Natural killer cell treated with Interleukin-12 subunit alpha and Interleukin-12 subunit beta and Interleukin-15 and Interleukin-18, amount 100 ng/mL, for 72 hours (primary cell): ENCODE data around the gene NOL9. TPM values are rescaled to one million over a fixed set of nuclear protein-coding genes. Genes with fewer than 3 reads are reported as not detected.

ENCODE experiments used
- ATAC-seq, 2 donors: fragments of 150-1000 bp; cut with Tn5 transposase in 1 of 2; sonication (Bioruptor Pico), chemical (Tn5 transposase) in 1 of 2; 2 replicates each; pipeline ENCODE4 v1.10.0; 2021
- DNase-seq: peaks from one replicate; pipeline ENCODE4 v3.0.0; 2022; ENCODE audit warnings: low spot score
- H3K27ac Mint-ChIP-seq, 2 donors: 1 replicate in 1 of 2; 2 replicates in 1 of 2; pipeline ENCODE4 v1.8.0; 2022; ENCODE audit warnings: mixed read lengths in 2 of 2, mild to moderate bottlenecking in 1 of 2, moderate library complexity in 1 of 2
- H3K27me3 Mint-ChIP-seq, 2 donors: 1 replicate in 1 of 2; 2 replicates in 1 of 2; pipeline ENCODE4 v1.8.0; 2022; ENCODE audit warnings: mixed read lengths in 2 of 2
- H3K36me3 Mint-ChIP-seq: one replicate; pipeline ENCODE4 v1.8.0; 2022; ENCODE audit warnings: mixed read lengths
- H3K4me1 Mint-ChIP-seq, 2 donors: 1 replicate in 1 of 2; 2 replicates in 1 of 2; pipeline ENCODE4 v1.8.0; 2022; ENCODE audit warnings: low read depth in 2 of 2, mixed read lengths in 2 of 2, mild to moderate bottlenecking in 1 of 2
- H3K4me3 Mint-ChIP-seq: one replicate; pipeline ENCODE4 v1.8.0; 2022; ENCODE audit warnings: mixed read lengths
- H3K9me3 Mint-ChIP-seq: 2 replicates; pipeline ENCODE4 v1.8.0; 2022; ENCODE audit warnings: mixed read lengths
- total RNA-seq, 2 donors: library from RNA; stranded (reverse); gene quantifications; one replicate each; pipeline ENCODE4 v1.2.3, GENCODE V29; 2022

The NOL9 gene
- total RNA-seq, 2 donors from 2014 or later, result 41.6 to 80.5 TPM

DNA sequence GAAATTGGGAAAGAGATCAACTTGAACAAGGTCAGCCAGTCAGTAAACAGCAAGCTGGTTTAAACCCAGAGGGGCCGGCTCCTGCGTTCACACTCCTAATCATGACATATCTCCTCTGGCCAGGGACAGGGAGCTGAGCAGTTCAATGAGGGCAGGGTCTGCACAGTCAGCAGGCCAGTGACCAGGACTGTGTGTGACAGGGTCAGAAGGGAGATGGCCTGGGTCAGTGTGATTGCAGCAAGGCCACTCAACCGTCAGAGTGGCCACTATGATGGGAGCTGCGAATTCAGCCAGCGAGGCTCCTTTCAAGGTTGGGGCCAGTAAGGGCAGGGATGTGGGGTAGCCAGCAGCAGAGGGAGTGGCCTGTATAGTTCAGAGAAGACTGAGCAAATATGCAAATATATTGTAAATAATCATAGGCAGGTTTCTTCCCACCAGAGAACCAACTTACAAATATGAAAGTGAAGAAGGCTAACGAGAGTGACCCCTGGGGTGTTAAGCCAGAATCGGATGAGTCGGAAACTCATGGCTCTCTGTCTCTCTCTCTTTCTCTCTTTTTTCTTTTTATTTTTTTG, 20.0 kb downstream of the NOL9 start:
- Mint-ChIP-seq H3K9me3 (no peaks in the 10 kb centered on the region), H3K27ac (no peak overlapping the region), H3K4me3 (no peak overlapping the region), H3K27me3 (no peaks in the 10 kb centered on the region), H3K36me3 (peaks cover 6% of the 10 kb centered on the region), H3K4me1 (peaks cover 0 to 2% of the 10 kb centered on the region in 2 donors)
- DNase-seq (no peak), ATAC-seq (no peak)

DNA sequence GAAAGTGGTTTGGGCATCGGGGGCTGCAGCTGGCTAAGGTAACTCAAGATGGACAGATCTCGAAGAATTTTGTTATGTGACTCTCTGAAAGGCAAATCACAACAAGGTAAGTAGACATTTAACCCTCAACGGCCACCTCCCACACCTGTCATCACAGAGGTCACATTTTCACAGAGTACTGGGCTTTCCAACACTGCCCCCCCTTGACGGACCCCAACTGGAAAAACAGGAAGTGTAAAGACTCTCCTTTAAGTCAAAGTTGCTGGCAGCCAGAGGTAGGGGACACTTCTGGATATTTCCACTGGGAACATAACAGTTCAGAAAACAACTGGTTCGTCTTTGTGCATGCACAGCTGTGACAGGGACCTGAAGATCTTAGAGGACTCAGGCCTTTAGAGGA, 22.3 kb downstream of the NOL9 start:
- no peak for DNase-seq
- Mint-ChIP-seq H3K27ac (no peak overlapping the region), H3K27me3 (no peaks in the 10 kb centered on the region), H3K36me3 (peaks cover 13% of the 10 kb centered on the region), H3K4me3 (no peak overlapping the region), H3K9me3 (no peaks in the 10 kb centered on the region), H3K4me1 (peaks cover 0 to 4% of the 10 kb centered on the region in 2 donors)
- no peak for ATAC-seq

- Mint-ChIP-seq H3K4me1 (peaks cover 0 to 4% of the 10 kb centered on the region in 2 donors), H3K27ac (no peak overlapping the region), H3K36me3 (peaks cover 13% of the 10 kb centered on the region), H3K9me3 (no peaks in the 10 kb centered on the region), H3K4me3 (no peak overlapping the region), H3K27me3 (no peaks in the 10 kb centered on the region)
- ATAC-seq, result no peak
- no peak for DNase-seq
Observed at GRCh38 chr1:6530504-6531160, 23.7 kb downstream of the NOL9 start.

DNA sequence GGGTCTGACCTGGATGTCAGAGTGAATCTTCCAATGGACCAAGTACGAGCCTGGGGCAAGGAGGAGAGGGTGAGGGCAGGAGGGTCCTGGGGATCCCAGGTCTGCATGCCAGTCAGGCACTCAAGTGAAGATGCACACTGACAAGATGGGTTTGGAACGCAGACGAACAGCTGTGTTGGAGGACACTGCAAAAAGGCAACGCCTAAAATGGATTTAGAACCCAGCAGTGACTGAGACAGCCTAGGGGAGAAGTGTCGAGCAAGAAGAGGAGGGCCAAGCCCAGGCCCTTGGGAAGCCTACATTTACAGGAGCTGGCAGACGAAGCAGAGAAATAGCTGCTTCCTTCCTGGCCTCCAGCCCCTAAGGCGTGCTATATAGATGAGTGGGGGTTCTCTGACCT, 25.8 kb downstream of the NOL9 start:
- DNase-seq (no peak), ATAC-seq (no peak)
- Mint-ChIP-seq H3K27ac (no peak overlapping the region), H3K9me3 (no peaks in the 10 kb centered on the region), H3K36me3 (peaks cover 17% of the 10 kb centered on the region), H3K27me3 (no peaks in the 10 kb centered on the region), H3K4me3 (no peak overlapping the region), H3K4me1 (peaks cover 0 to 4% of the 10 kb centered on the region in 2 donors)

DNA sequence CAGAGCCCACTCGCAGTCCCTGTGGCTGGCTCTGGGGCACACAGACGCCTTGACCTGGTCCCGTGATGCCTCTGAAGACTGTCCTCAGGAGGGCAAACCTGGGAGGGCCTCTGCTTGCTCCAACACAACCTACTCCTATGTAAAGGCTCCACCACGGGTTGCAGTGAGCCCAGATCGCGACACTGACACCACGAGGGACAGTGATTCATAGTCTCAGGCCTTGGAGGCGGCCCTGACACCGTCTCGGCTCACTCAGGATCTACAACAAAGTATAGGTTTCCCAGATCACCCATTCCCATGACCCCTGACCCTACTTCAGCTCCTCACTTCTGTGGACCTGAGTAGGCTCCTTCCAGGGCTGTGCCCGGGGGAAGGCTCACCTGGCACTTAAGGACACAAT, 28.0 kb downstream of the NOL9 start:
- peaks cover 12% of the 10 kb centered on the region for H3K36me3 Mint-ChIP-seq

DNA sequence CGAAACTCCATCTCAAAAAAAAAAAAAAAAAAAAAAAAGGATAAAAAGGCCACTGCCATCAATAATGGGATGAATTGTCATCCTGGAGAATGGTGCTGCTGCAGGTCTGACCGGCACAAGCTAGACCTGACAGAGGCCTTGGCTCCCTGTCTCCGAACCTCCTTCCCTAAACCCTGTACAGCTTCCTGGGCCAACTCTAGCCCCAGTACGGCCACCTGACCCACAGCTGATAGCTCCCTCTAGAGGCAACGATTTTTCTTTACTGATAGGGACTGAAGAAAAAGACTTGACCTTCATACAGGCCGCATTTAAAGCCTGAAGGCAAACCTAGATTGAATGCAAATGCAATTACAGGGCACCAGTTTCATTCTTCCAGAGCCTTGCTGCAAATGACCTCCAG, 30.7 kb downstream of the NOL9 start:
- DNase-seq (no peak), ATAC-seq (no peak)
- no peak overlapping the region for H3K27ac Mint-ChIP-seq

More for the DNA sequence above, 28.0 kb downstream of the NOL9 start:
- Mint-ChIP-seq H3K27me3 (no peaks in the 10 kb centered on the region), H3K9me3 (no peaks in the 10 kb centered on the region), H3K27ac (no peak overlapping the region), H3K4me1 (peaks cover 0 to 4% of the 10 kb centered on the region in 2 donors), H3K4me3 (no peak overlapping the region)
- no peak for ATAC-seq
- no peak for DNase-seq

GRCh38 chr1:6521536-6521935, 32.8 kb downstream of the NOL9 start:
- no peak for DNase-seq
- H3K4me1 Mint-ChIP-seq, result no peaks in the 10 kb centered on the region
- H3K9me3 Mint-ChIP-seq, result no peaks in the 10 kb centered on the region
- H3K27ac Mint-ChIP-seq, result no peak overlapping the region
- no peak overlapping the region for H3K4me3 Mint-ChIP-seq
- no peaks in the 10 kb centered on the region for H3K27me3 Mint-ChIP-seq
- ATAC-seq, result no peak
- H3K36me3 Mint-ChIP-seq, result peaks cover 5% of the 10 kb centered on the region

More for the DNA sequence above, 30.7 kb downstream of the NOL9 start:
- H3K27me3 Mint-ChIP-seq, result no peaks in the 10 kb centered on the region
- H3K36me3 Mint-ChIP-seq, result peaks cover 12% of the 10 kb centered on the region
- peaks cover 0 to 4% of the 10 kb centered on the region in 2 donors for H3K4me1 Mint-ChIP-seq
- no peaks in the 10 kb centered on the region for H3K9me3 Mint-ChIP-seq
- H3K4me3 Mint-ChIP-seq, result no peak overlapping the region

GRCh38 chr1:6519935-6520671, 34.2 kb downstream of the NOL9 start:
- no peaks in the 10 kb centered on the region for H3K27me3 Mint-ChIP-seq
- H3K36me3 Mint-ChIP-seq, result peaks cover 5% of the 10 kb centered on the region
- no peak for DNase-seq
- H3K27ac Mint-ChIP-seq, result no peak overlapping the region
- H3K9me3 Mint-ChIP-seq, result no peaks in the 10 kb centered on the region
- ATAC-seq, result no peak
- H3K4me1 Mint-ChIP-seq, result no peaks in the 10 kb centered on the region
- H3K4me3 Mint-ChIP-seq, result no peak overlapping the region

DNA sequence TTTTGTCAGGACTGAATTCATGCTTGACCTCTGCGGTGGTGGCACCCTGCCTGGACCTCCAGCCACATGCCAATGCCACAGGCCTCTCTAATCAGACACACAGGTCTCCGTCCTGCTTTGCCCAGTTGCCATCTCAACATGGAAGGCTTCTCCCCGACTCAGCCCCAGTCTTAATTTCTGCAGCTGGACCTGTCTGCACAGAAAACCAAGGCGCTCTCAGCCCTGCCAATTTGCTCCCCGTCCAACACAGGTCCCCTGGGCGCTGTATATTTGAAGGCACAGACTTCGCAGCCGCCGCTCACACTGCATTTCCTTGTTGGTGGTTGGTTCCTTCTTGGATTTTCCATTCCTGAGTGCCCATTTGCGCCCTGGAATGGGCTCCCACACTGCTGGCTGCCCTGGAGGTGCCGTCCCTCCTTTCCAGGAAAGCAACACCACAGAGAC, 34.8 kb downstream of the NOL9 start:
- Mint-ChIP-seq H3K36me3 (peaks cover 5% of the 10 kb centered on the region), H3K4me3 (no peak overlapping the region), H3K27me3 (no peaks in the 10 kb centered on the region), H3K9me3 (no peaks in the 10 kb centered on the region), H3K4me1 (no peaks in the 10 kb centered on the region), H3K27ac (no peak overlapping the region)
- DNase-seq (no peak), ATAC-seq (peak in 1 of 2 donors; percentile 36)

DNA sequence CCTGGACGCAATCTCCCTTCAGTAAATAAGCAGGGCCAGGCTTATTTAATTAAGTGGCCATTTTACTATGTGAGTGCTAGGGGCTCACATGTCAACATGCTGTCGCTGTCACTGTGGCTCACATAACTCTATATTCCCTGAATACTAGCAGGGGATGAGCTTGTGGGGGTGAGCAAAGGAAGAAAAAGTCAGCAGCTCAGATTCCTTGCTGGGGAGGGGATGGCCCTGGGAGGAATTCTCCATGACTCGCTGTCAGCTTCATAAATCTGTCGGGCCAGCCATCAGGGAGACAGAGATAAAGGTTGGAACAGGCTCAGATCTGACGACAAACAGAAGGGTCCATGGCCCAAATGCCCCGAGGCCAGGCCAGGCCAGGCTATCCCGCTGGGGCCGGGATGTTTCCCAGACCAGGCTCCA, 36.9 kb downstream of the NOL9 start:
- Mint-ChIP-seq H3K27me3 (no peaks in the 10 kb centered on the region), H3K27ac (no peak overlapping the region), H3K9me3 (no peaks in the 10 kb centered on the region), H3K36me3 (no peaks in the 10 kb centered on the region), H3K4me3 (no peak overlapping the region), H3K4me1 (no peaks in the 10 kb centered on the region)
- DNase-seq (no peak), ATAC-seq (no peak)

GRCh38 chr1:6515771-6516170, 38.5 kb downstream of the NOL9 start:
- DNase-seq, result no peak

DNA sequence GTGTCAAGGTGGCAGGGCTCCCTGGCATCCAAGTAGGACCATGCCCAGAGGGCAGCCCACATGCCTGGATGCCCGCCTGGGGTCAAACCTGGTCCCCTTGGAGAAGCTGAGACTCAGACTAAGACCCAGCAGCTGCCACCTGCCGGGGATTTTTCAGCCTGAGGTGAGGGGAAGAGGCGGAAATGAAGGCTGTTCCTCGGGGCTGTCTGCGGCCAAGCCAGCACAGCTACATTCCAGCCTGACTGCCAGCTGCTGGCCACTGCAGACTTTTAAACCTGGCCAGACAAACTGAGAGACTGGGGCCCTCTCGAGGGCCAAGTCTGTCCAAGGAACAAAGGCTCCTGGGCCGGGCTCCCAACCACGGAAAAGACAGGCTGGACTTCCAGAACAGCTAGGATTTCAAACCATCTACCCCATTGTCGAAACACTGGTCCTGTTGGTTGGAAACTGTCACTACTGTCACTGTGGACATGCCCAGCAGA, 41.0 kb downstream of the NOL9 start:
- no peaks in the 10 kb centered on the region for H3K9me3 Mint-ChIP-seq
- no peaks in the 10 kb centered on the region for H3K4me1 Mint-ChIP-seq
- no peaks in the 10 kb centered on the region for H3K27me3 Mint-ChIP-seq
- no peak for DNase-seq
- no peak for ATAC-seq
- H3K36me3 Mint-ChIP-seq, result no peaks in the 10 kb centered on the region
- H3K27ac Mint-ChIP-seq, result no peak overlapping the region
- H3K4me3 Mint-ChIP-seq, result no peak overlapping the region

More at GRCh38 chr1:6515771-6516170, 38.5 kb downstream of the NOL9 start:
- Mint-ChIP-seq H3K27me3 (no peaks in the 10 kb centered on the region), H3K9me3 (no peaks in the 10 kb centered on the region), H3K27ac (no peak overlapping the region), H3K36me3 (no peaks in the 10 kb centered on the region), H3K4me3 (no peak overlapping the region), H3K4me1 (no peaks in the 10 kb centered on the region)
- ATAC-seq, result no peak

DNA sequence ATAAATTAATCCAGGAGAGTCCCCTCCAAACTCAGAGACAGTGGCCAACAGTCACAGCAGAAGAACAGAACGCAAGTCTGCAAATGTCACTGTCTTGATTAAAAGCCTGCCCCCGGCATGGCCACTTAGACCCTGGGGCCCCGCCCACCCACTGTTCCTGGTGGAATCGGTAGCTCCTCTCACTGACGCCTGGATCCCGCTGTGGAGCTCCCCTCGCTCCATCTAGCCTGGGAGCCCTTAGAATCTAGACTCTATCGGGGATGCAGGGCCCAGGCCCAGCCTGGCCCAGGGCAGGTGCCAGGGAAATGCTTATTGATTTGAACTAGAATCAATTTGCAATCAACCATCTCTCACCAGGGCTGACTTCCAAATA, 41.4 kb downstream of the NOL9 start:
- H3K27ac Mint-ChIP-seq, result no peak overlapping the region

DNA sequence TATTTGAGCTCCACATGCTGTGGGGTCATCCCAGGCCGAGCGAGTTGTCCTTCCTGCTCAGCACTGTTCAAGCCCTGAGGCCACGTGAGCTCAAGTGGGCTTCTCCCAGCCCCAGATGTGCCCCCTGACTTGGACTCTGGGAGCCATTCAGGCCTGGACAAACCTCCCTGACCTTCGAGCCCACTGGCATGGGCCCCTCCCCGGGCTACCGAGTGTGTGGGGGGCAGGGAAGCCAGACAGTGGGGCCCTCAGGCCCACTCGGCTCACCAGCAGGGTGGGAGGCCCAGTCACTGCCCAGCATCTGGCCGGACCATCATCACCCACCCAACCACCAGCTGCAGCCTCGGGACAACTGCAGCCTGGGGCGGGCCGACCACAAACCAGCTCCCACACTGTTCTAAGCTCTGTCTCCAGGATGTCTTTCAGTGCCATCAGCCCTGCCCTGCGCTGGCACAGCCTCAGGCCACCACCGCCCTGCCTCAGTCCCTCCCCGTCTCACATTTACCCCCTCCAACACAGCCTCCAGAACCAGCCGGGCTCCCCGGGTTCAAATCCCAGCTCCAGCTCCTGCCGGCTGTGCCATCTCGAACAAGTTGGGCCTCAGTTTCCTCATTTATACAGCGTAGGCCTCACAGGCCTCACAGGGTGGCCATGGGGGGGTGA, 41.9 kb downstream of the NOL9 start:
- H3K4me3 Mint-ChIP-seq, result no peak overlapping the region
- ATAC-seq (no peak), DNase-seq (no peak)
- H3K36me3 Mint-ChIP-seq, result no peaks in the 10 kb centered on the region
- H3K9me3 Mint-ChIP-seq, result no peaks in the 10 kb centered on the region
- H3K27ac Mint-ChIP-seq, result no peak overlapping the region
- H3K4me1 Mint-ChIP-seq, result no peaks in the 10 kb centered on the region
- H3K27me3 Mint-ChIP-seq, result no peaks in the 10 kb centered on the region

More for the DNA sequence above, 41.4 kb downstream of the NOL9 start:
- DNase-seq, result no peak
- Mint-ChIP-seq H3K4me1 (no peaks in the 10 kb centered on the region), H3K27me3 (no peaks in the 10 kb centered on the region), H3K4me3 (no peak overlapping the region), H3K36me3 (no peaks in the 10 kb centered on the region), H3K9me3 (no peaks in the 10 kb centered on the region)
- no peak for ATAC-seq
